ENCODE measurements around the gene LNPK.

DNA sequence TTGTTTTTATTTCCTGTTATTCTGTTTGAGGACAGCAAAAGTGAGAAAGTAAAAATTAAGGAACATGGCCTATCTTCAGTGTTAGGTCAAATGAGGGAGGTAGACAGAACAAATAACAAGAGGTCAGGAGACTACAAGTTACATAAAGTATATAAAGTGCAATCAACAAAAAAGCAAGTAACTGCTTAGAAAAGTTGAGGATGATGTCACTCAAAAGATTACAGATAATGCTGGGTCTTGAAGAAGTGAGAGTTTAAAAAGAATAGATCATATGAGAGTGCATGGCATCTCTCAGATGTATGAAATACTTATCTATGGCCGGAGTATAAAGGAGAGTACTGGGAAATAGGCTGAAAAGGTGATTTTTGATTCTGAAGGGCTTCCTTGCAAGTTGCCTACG, 79.9 kb downstream of the LNPK start:
- TF ChIP-seq CTCF (conservative IDR thresholded peaks at IDR 0.05; ENCODE audit: low read length) (no peak), EZH2phosphoT487 (IDR thresholded peaks at IDR 0.05; ENCODE audit: borderline replicate concordance, low read depth, low read length) (no peak)

Data from OCI-LY7 (cell line).